Right atrium auricular region (tissue), 2 donors: ENCODE measurements around the gene OSBPL2. TPM values are rescaled to one million over a fixed set of nuclear protein-coding genes. Genes with fewer than 3 reads are reported as not detected.

Source experiments
- DNase-seq: peaks from one replicate; pipeline ENCODE4 v3.0.0-alpha.2; 2019; ENCODE audit warnings: low spot score
- H3K27ac ChIP-seq, 2 donors: fragments of 200-600 bp; sonication (generic); 1 replicate in 1 of 2; 2 replicates in 1 of 2; pipeline ENCODE4 v1.5.1; 2016 to 2019
- H3K27me3 ChIP-seq, 2 donors: fragments of 200-600 bp; sonication (generic); one replicate each; pipeline versions ENCODE4 v1.5.1 to v1.6.0; 2017 to 2019
- H3K36me3 ChIP-seq: fragments of 200-600 bp; sonication (generic); one replicate; pipeline ENCODE4 v1.5.1; 2016
- H3K4me1 ChIP-seq, 2 donors: fragments of 200-600 bp; sonication (generic); one replicate each; pipeline versions ENCODE4 v1.5.1 to v1.6.0; 2017 to 2019
- H3K4me3 ChIP-seq, 2 donors: fragments of 200-600 bp; sonication (generic); 1 replicate in 1 of 2; 2 replicates in 1 of 2; pipeline ENCODE4 v1.5.1; 2017 to 2019; ENCODE audit warnings: mild to moderate bottlenecking in 1 of 2, moderate library complexity in 1 of 2
- H3K9me3 ChIP-seq, 2 donors: fragments of 200-600 bp; sonication (generic); one replicate each; pipeline ENCODE4 v1.5.1; 2019
- CTCF ChIP-seq, 2 donors: fragments of 200-600 bp; sonication (generic); IDR thresholded peaks; one replicate each; pipeline ENCODE4 v1.5.1; 2019; ENCODE audit warnings: antibody characterized with exemption in 2 of 2
- total RNA-seq, 2 donors: library from RNA; depleted of rRNA; stranded (reverse); fragments of >200 nt; gene quantifications; one replicate each; pipeline ENCODE4 v1.1.0, GENCODE V29; 2016

Gene OSBPL2
- total RNA-seq, 2 donors from 2014 or later = 27.2 to 29.6 TPM

- no peaks in the 10 kb centered on the region for H3K9me3 ChIP-seq
- no peaks in the 10 kb centered on the region for H3K36me3 ChIP-seq
- no peak for DNase-seq
- no peak overlapping the region for H3K27ac ChIP-seq
- no peak overlapping the region for H3K4me3 ChIP-seq
- TF ChIP-seq CTCF (IDR thresholded peaks at IDR 0.05) = no peak
- no peaks in the 10 kb centered on the region for H3K4me1 ChIP-seq
- peaks cover 0 to 2% of the 10 kb centered on the region in 2 donors for H3K27me3 ChIP-seq
Observed at GRCh38 chr20:62212299-62212698, 26.0 kb upstream of the OSBPL2 start.

GRCh38 chr20:62214067-62214466 lies 24.3 kb upstream of the OSBPL2 start:
- H3K36me3 ChIP-seq = no peaks in the 10 kb centered on the region
- DNase-seq = no peak
- TF ChIP-seq CTCF (IDR thresholded peaks at IDR 0.05) = no peak
- no peak overlapping the region for H3K27ac ChIP-seq
- no peaks in the 10 kb centered on the region for H3K9me3 ChIP-seq
- H3K27me3 ChIP-seq = peaks cover 2 to 9% of the 10 kb centered on the region in 2 donors
- no peak overlapping the region for H3K4me3 ChIP-seq
- peaks cover 0 to 4% of the 10 kb centered on the region in 2 donors for H3K4me1 ChIP-seq

GRCh38 chr20:62215020-62215990 lies 23.0 kb upstream of the OSBPL2 start:
- H3K36me3 ChIP-seq = no peaks in the 10 kb centered on the region
- peaks cover 0 to 11% of the 10 kb centered on the region in 2 donors for H3K4me1 ChIP-seq
- no peak for DNase-seq
- H3K27me3 ChIP-seq = peaks cover 2 to 13% of the 10 kb centered on the region in 2 donors
- no peak overlapping the region for H3K4me3 ChIP-seq
- no peaks in the 10 kb centered on the region for H3K9me3 ChIP-seq
- TF ChIP-seq CTCF (IDR thresholded peaks at IDR 0.05) = no peak
- H3K27ac ChIP-seq = no peak overlapping the region

GRCh38 chr20:62215991-62216635 lies 22.2 kb upstream of the OSBPL2 start:
- TF ChIP-seq CTCF (IDR thresholded peaks at IDR 0.05) = no peak

GRCh38 chr20:62216636-62217566 lies 21.4 kb upstream of the OSBPL2 start:
- Histone ChIP-seq H3K4me3 (no peak overlapping the region), H3K27ac (no peak overlapping the region), H3K4me1 (peaks cover 0 to 22% of the 10 kb centered on the region in 2 donors), H3K27me3 (peaks cover 11 to 27% of the 10 kb centered on the region in 2 donors), H3K36me3 (no peaks in the 10 kb centered on the region), H3K9me3 (no peaks in the 10 kb centered on the region)
- TF ChIP-seq CTCF (IDR thresholded peaks at IDR 0.05) = no peak
- DNase-seq = no peak

More at GRCh38 chr20:62215991-62216635, 22.2 kb upstream of the OSBPL2 start:
- no peaks in the 10 kb centered on the region for H3K9me3 ChIP-seq
- H3K27me3 ChIP-seq = peaks cover 8 to 22% of the 10 kb centered on the region in 2 donors
- H3K36me3 ChIP-seq = no peaks in the 10 kb centered on the region
- no peak overlapping the region for H3K27ac ChIP-seq
- no peak for DNase-seq
- no peak overlapping the region for H3K4me3 ChIP-seq
- H3K4me1 ChIP-seq = peaks cover 0 to 19% of the 10 kb centered on the region in 2 donors
